Stimulated activated naive CD8-positive, alpha-beta T cell treated with anti-CD3 and anti-CD28 coated beads, Interleukin-15, Interleukin-2, amounts not matched to agents 100 ng/mL and 50 ng/mL, for 24 hours (primary cell): ENCODE data around the gene GTF2A1L.
"Not testable (repeated sequence)": the region's sequence is repeated elsewhere in the genome, so short reads cannot be mapped to it uniquely, and the experiment has no call there.

Experiments
- H3K27ac Mint-ChIP-seq: one replicate; pipeline ENCODE4 v1.8.0; 2021; ENCODE audit warnings: mild to moderate bottlenecking, mixed read lengths
- H3K27me3 Mint-ChIP-seq: one replicate; pipeline ENCODE4 v1.8.0; 2021; ENCODE audit warnings: mixed read lengths
- H3K36me3 Mint-ChIP-seq: one replicate; pipeline ENCODE4 v1.8.0; 2021; ENCODE audit warnings: low read depth, mixed read lengths
- H3K4me1 Mint-ChIP-seq: one replicate; pipeline ENCODE4 v1.8.0; 2021; ENCODE audit warnings: low read depth, mixed read lengths
- H3K4me3 Mint-ChIP-seq: one replicate; pipeline ENCODE4 v1.8.0; 2021; ENCODE audit warnings: mild to moderate bottlenecking, mixed read lengths
- H3K9me3 Mint-ChIP-seq: one replicate; pipeline ENCODE4 v1.8.0; 2021; ENCODE audit warnings: mixed read lengths

GTF2A1L gene

DNA sequence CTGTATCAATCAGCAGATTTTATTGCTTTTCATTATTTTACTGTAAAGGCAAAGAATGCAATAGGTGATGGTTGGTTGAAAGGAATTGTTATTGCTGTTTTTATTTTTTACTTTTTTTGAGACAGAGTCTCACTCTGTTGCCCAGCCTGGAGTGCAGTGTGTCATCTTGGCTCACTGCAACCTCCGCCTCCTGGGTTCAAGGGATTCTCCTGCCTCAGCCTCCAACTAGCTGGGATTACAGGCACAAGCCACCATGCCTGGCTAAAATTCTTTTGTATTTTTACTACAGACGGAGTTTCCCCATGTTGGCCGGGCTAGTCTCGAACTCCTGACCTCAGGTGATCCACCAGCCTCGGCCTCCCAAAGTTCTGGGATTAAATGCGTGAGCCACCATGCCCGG is 20.9 kb upstream of the GTF2A1L start:
- H3K4me1 Mint-ChIP-seq: not testable (repeated sequence)

GRCh38 chr2:48597492-48597891 is 20.2 kb upstream of the GTF2A1L start:
- no peaks in the 10 kb centered on the region for H3K4me1 Mint-ChIP-seq
- no peaks in the 10 kb centered on the region for H3K36me3 Mint-ChIP-seq
- no peaks in the 10 kb centered on the region for H3K9me3 Mint-ChIP-seq
- H3K27me3 Mint-ChIP-seq: no peaks in the 10 kb centered on the region
- no peak overlapping the region for H3K27ac Mint-ChIP-seq
- no peak overlapping the region for H3K4me3 Mint-ChIP-seq

More for the DNA sequence above, 20.9 kb upstream of the GTF2A1L start:
- not testable (repeated sequence) for H3K27me3 Mint-ChIP-seq, H3K27ac Mint-ChIP-seq, H3K9me3 Mint-ChIP-seq, H3K36me3 Mint-ChIP-seq, H3K4me3 Mint-ChIP-seq

DNA sequence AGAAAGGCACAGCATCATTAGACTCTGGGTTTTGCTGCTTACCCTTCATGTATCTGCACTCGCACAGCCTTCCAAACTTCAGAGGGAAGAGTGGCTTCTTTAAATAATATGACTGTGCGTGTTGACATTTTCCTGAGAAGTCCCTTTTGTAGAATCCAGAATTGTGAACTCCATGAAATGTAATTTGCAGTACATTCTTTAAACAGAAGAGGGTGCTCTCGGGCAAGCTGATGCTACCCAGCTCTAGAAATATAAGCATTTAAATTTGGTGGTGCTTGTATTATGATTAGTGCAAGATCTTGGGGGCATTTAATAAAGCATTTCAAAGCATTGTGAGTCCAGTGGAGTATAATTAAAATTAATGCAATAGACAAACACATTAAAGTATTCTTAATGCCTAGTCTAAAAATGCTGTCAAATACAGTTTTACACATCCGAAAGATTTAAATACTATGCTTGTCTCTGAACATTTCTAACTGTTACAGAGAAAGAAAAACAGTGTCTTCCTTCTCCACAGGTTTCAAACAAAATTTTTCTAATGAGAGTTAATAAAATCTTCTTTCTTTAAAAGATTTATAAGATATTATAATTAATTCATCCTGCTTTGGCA is 17.3 kb upstream of the GTF2A1L start:
- Mint-ChIP-seq H3K9me3 (no peaks in the 10 kb centered on the region), H3K4me3 (no peak overlapping the region), H3K27me3 (peaks cover 3% of the 10 kb centered on the region), H3K4me1 (no peaks in the 10 kb centered on the region), H3K27ac (no peak overlapping the region), H3K36me3 (no peaks in the 10 kb centered on the region)

- H3K4me3 Mint-ChIP-seq: no peak overlapping the region
- no peak overlapping the region for H3K27ac Mint-ChIP-seq
- no peaks in the 10 kb centered on the region for H3K36me3 Mint-ChIP-seq
- H3K4me1 Mint-ChIP-seq: no peaks in the 10 kb centered on the region
- H3K27me3 Mint-ChIP-seq: peaks cover 3% of the 10 kb centered on the region
- H3K9me3 Mint-ChIP-seq: no peaks in the 10 kb centered on the region
Observed at GRCh38 chr2:48600917-48601316, 16.7 kb upstream of the GTF2A1L start.

DNA sequence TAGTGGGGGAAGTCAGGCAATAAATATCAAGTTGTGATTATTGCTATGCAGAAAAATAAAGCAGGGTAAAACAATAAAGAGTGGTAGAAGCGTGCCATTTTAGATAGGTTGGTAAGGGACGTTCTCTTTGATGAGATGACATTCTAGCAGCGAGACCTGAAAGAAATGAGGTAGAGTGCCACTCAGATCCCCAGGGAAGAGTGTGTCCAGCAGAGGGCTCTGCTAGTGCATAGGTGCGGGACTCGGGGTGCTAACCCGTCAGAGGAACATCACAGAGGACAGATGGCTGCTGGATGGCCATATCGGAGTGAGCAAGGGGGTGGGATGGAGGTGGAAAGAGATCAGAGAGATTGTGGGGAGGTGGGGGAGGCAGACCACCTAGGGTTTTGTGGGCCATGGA is 16.3 kb upstream of the GTF2A1L start:
- no peak overlapping the region for H3K4me3 Mint-ChIP-seq

DNA sequence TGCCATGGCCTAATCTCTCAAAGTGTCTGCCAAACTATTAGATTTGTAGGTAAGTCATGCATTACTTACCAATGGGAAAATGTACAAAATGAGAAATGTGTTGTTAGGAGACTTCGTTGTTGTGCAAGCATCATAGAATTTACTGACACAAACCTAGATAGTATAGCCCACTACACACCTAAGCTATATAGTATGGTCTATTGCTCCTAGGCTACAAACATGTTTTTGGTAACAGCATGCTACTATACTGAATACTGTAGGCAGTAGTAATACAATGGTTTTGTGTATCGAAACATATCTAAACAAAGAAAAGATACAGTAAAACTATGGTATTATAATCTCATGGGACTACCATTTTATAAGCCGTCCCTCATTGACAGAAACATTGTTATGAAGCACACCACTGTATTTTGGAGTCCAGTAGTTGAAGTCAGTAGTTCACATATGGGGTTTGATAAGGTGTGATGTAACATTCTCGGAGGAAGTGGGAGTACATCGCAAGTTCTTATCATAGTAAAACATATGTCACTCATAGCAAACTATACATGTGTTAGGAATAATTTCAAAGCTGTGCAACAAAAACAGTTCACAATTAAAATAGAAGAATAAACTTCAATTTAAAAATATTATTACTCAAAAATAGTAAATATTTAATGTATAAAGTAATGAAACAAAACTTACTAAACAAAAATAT is 12.0 kb upstream of the GTF2A1L start:
- Mint-ChIP-seq H3K27ac (no peak overlapping the region), H3K27me3 (peaks cover 11% of the 10 kb centered on the region), H3K4me1 (no peaks in the 10 kb centered on the region)

More for the DNA sequence above, 16.3 kb upstream of the GTF2A1L start:
- no peaks in the 10 kb centered on the region for H3K36me3 Mint-ChIP-seq
- no peaks in the 10 kb centered on the region for H3K4me1 Mint-ChIP-seq
- peaks cover 3% of the 10 kb centered on the region for H3K27me3 Mint-ChIP-seq
- no peak overlapping the region for H3K27ac Mint-ChIP-seq
- H3K9me3 Mint-ChIP-seq: no peaks in the 10 kb centered on the region

GRCh38 chr2:48607307-48608014 is 10.2 kb upstream of the GTF2A1L start:
- Mint-ChIP-seq H3K36me3 (no peaks in the 10 kb centered on the region), H3K9me3 (no peaks in the 10 kb centered on the region), H3K27me3 (peaks cover 17% of the 10 kb centered on the region), H3K27ac (no peak overlapping the region), H3K4me3 (no peak overlapping the region), H3K4me1 (no peaks in the 10 kb centered on the region)

More for the DNA sequence above, 12.0 kb upstream of the GTF2A1L start:
- no peak overlapping the region for H3K4me3 Mint-ChIP-seq
- no peaks in the 10 kb centered on the region for H3K36me3 Mint-ChIP-seq
- H3K9me3 Mint-ChIP-seq: no peaks in the 10 kb centered on the region

DNA sequence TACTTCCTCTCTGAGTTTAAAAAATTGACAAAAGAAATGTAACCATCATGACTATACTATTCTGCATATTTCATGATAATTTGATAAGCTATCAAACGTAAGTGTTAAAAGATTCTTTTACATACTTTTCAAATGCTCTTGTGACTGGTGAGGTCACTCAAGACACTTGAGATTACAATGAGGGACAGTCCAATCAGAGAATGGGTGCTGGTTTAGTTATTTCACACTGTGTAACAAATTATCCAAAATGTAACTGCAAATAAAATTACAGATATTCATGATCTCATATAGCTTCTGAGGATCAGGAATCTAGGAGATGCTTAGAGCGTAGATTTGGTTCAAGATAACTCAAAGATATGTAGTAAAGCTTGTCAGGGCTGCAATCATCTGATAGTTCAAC is 4.4 kb upstream of the GTF2A1L start:
- Mint-ChIP-seq H3K27ac (no peak overlapping the region), H3K4me3 (no peak overlapping the region), H3K27me3 (peaks cover 17% of the 10 kb centered on the region), H3K36me3 (no peaks in the 10 kb centered on the region), H3K9me3 (peaks cover 3% of the 10 kb centered on the region), H3K4me1 (no peaks in the 10 kb centered on the region)

DNA sequence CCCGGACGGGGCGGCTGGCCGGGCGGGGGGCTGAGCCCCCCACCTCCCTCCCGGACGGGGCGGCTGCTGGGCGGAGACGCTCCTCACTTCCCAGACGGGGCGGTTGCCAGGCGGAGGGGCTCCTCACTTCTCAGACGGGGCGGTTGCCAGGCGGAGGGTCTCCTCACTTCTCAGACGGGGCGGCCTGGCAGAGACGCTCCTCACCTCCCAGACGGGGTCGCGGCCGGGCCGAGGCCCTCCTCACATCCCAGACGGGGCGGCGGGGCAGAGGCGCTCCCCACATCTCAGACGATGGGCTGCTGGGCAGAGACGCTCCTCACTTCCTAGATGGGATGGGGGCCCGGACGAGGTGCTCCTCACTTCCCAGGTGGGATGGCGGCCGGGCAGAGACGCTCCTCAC is 3.1 kb upstream of the GTF2A1L start:
- not testable (repeated sequence) for H3K27ac Mint-ChIP-seq, H3K4me1 Mint-ChIP-seq, H3K9me3 Mint-ChIP-seq, H3K4me3 Mint-ChIP-seq, H3K36me3 Mint-ChIP-seq
- H3K27me3 Mint-ChIP-seq: peaks cover 12% of the 10 kb centered on the region

DNA sequence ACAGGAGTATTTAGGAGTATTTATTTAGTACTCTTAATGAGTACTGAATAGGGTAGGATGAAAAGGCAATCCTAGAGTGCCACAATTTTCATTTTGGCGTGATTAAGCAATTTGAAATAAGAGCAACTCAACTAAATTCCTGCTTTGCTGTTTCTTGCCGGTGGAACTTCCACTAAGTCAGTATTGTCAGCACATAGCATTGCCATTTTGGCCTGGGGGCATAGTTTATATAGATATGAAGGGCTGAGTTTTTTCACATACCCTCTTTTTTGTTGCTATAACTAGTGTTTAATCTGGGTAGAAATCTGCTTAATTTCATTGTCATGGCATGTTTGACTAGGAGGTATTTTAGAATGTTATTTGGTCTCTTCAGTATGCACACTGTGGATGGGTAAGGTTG is 1.9 kb downstream of the GTF2A1L start:
- Mint-ChIP-seq H3K9me3 (no peaks in the 10 kb centered on the region), H3K27ac (no peak overlapping the region), H3K4me3 (no peak overlapping the region), H3K36me3 (no peaks in the 10 kb centered on the region), H3K27me3 (peaks cover 14% of the 10 kb centered on the region), H3K4me1 (no peaks in the 10 kb centered on the region)

- Mint-ChIP-seq H3K27me3 (peaks cover 14% of the 10 kb centered on the region), H3K36me3 (no peaks in the 10 kb centered on the region), H3K9me3 (no peaks in the 10 kb centered on the region)
Observed at GRCh38 chr2:48620604-48621003, 2.9 kb downstream of the GTF2A1L start.

GRCh38 chr2:48622691-48623090 is 5.0 kb downstream of the GTF2A1L start:
- H3K4me1 Mint-ChIP-seq, H3K27ac Mint-ChIP-seq, H3K36me3 Mint-ChIP-seq: not testable (repeated sequence)

More at GRCh38 chr2:48620604-48621003, 2.9 kb downstream of the GTF2A1L start:
- Mint-ChIP-seq H3K4me3 (no peak overlapping the region), H3K4me1 (no peaks in the 10 kb centered on the region), H3K27ac (no peak overlapping the region)

GRCh38 chr2:48624696-48625095 is 7.0 kb downstream of the GTF2A1L start:
- H3K27me3 Mint-ChIP-seq: peaks cover 8% of the 10 kb centered on the region
- no peaks in the 10 kb centered on the region for H3K4me1 Mint-ChIP-seq

More at GRCh38 chr2:48622691-48623090, 5.0 kb downstream of the GTF2A1L start:
- H3K4me3 Mint-ChIP-seq, H3K9me3 Mint-ChIP-seq: not testable (repeated sequence)
- H3K27me3 Mint-ChIP-seq: peaks cover 11% of the 10 kb centered on the region

DNA sequence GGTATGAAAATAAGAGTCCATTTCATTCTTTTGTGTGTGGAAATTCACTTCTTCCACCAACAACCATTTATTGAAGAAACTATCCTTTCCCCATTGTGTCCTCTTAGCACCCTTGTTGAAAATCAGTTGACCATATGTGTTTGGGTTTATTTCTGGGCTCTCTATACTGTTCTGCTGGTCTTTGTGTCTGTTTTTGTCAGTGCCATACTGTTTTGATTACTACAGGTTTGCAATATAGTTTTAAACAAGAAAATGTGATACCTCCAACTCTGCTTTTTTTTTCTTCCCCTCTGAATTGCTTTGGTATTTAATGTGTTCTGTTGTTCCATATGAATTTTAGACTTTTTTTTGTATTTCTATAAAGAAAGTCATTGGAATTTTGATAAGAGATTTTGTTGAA is 8.4 kb downstream of the GTF2A1L start:
- Mint-ChIP-seq H3K27ac (no peak overlapping the region), H3K9me3 (no peaks in the 10 kb centered on the region), H3K36me3 (no peaks in the 10 kb centered on the region), H3K4me1 (no peaks in the 10 kb centered on the region), H3K27me3 (peaks cover 5% of the 10 kb centered on the region), H3K4me3 (no peak overlapping the region)

More at GRCh38 chr2:48624696-48625095, 7.0 kb downstream of the GTF2A1L start:
- Mint-ChIP-seq H3K36me3 (no peaks in the 10 kb centered on the region), H3K9me3 (no peaks in the 10 kb centered on the region), H3K4me3 (no peak overlapping the region), H3K27ac (no peak overlapping the region)

GRCh38 chr2:48633143-48633542 is 15.5 kb downstream of the GTF2A1L start:
- no peaks in the 10 kb centered on the region for H3K9me3 Mint-ChIP-seq
- H3K4me3 Mint-ChIP-seq: no peak overlapping the region
- H3K36me3 Mint-ChIP-seq: no peaks in the 10 kb centered on the region
- H3K4me1 Mint-ChIP-seq: no peaks in the 10 kb centered on the region
- H3K27ac Mint-ChIP-seq: no peak overlapping the region
- peaks cover 10% of the 10 kb centered on the region for H3K27me3 Mint-ChIP-seq
